ENCODE measurements around the gene HERC3. TPM values are rescaled to one million over a fixed set of nuclear protein-coding genes. Genes with fewer than 3 reads are reported as not detected.

The HERC3 gene
- total RNA-seq, 4 donors from 2014 or later, result 37.4 to 75.4 (median 47.8) TPM

DNA sequence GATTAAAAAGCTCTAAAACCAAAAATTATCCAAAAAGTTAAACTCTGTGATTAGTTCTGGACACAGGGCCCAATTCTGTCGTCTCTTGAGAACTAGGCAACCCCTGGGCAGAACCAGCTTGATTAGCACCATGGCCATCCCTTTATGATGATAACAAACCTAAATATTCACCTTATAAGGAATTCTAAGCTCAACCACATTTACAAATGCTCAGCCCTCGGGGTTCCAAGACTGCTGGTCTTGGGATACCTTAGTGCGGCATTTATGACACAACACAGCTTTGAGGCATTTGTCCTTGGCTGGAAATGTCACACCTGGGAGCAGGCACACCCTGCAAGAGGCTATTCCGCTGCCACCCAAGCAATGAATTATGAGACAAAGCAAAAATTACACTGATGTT is 132.9 kb downstream of the HERC3 start:
- no peak for TF ChIP-seq POLR2A (IDR thresholded peaks at IDR 0.05)
- TF ChIP-seq, protein P1, sequence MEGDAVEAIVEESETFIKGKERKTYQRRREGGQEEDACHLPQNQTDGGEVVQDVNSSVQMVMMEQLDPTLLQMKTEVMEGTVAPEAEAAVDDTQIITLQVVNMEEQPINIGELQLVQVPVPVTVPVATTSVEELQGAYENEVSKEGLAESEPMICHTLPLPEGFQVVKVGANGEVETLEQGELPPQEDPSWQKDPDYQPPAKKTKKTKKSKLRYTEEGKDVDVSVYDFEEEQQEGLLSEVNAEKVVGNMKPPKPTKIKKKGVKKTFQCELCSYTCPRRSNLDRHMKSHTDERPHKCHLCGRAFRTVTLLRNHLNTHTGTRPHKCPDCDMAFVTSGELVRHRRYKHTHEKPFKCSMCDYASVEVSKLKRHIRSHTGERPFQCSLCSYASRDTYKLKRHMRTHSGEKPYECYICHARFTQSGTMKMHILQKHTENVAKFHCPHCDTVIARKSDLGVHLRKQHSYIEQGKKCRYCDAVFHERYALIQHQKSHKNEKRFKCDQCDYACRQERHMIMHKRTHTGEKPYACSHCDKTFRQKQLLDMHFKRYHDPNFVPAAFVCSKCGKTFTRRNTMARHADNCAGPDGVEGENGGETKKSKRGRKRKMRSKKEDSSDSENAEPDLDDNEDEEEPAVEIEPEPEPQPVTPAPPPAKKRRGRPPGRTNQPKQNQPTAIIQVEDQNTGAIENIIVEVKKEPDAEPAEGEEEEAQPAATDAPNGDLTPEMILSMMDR (IDR thresholded peaks at IDR 0.05), result no peak
- H3K9me3 ChIP-seq, result no peaks in the 10 kb centered on the region
- H3K27me3 ChIP-seq, result no peaks in the 10 kb centered on the region
- 92 to 96% methylated on average over 4 of the region's 4 CpGs for WGBS, 2 donors
- H3K4me3 ChIP-seq (replicated peaks in 1 of 3), result no peak overlapping the region
- intact Hi-C loops (cut with DNase I), result no loop called here
- DNase-seq, result no peak
- H3K27ac ChIP-seq, result no peak overlapping the region
- peaks cover 7 to 13% of the 10 kb centered on the region in 2 donors for H3K4me1 ChIP-seq
- H3K36me3 ChIP-seq, result peaks cover 30 to 41% of the 10 kb centered on the region in 2 donors

DNA sequence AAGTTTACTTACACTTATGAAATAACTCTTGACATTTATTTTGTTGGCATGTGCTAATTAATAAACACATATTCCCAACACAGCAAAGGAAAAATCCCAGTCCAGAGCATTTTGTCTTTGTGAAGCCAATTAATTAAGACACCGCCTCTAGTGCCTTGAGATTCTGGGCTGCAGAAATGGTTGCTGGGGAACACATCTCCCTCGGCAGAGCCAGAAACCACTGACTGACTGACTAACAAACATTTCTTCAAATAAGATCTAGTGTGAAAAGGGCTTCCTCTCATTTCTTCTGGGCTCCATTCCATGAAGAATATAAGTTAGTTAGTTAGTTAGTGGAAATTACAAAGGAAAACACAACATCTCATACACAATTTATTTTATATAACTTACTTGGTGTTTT is 133.7 kb downstream of the HERC3 start:
- 77 to 86% methylated on average over 2 of the region's 2 CpGs for WGBS, 2 donors
- Histone ChIP-seq H3K4me1 (peaks cover 7 to 13% of the 10 kb centered on the region in 2 donors), H3K4me3 (replicated peaks in 1 of 3) (no peak overlapping the region), H3K27ac (no peak overlapping the region), H3K36me3 (peaks cover 38 to 50% of the 10 kb centered on the region in 2 donors), H3K9me3 (no peaks in the 10 kb centered on the region), H3K27me3 (no peaks in the 10 kb centered on the region)
- intact Hi-C loops (cut with DNase I), result no loop called here
- DNase-seq, result no peak
- TF ChIP-seq, protein P1 (IDR thresholded peaks at IDR 0.05), result no peak
- no peak for TF ChIP-seq POLR2A (IDR thresholded peaks at IDR 0.05)

- H3K4me1 ChIP-seq, result peaks cover 7 to 17% of the 10 kb centered on the region in 2 donors
- H3K27me3 ChIP-seq, result no peaks in the 10 kb centered on the region
- no peak overlapping the region for H3K27ac ChIP-seq
- 83 to 88% methylated on average over 6 of the region's 6 CpGs for WGBS, 2 donors
- H3K9me3 ChIP-seq, result no peaks in the 10 kb centered on the region
- DNase-seq, result no peak
- no peak overlapping the region for H3K4me3 ChIP-seq (replicated peaks in 1 of 3)
- H3K36me3 ChIP-seq, result peaks cover 49 to 51% of the 10 kb centered on the region in 2 donors
- TF ChIP-seq POLR2A (IDR thresholded peaks at IDR 0.05), result no peak
- TF ChIP-seq, protein P1 (IDR thresholded peaks at IDR 0.05), result no peak
- intact Hi-C loops (cut with DNase I), result no loop called here
These were observed 135.9 kb downstream of the HERC3 start for GRCh38 chr4:88728146-88728545.

DNA sequence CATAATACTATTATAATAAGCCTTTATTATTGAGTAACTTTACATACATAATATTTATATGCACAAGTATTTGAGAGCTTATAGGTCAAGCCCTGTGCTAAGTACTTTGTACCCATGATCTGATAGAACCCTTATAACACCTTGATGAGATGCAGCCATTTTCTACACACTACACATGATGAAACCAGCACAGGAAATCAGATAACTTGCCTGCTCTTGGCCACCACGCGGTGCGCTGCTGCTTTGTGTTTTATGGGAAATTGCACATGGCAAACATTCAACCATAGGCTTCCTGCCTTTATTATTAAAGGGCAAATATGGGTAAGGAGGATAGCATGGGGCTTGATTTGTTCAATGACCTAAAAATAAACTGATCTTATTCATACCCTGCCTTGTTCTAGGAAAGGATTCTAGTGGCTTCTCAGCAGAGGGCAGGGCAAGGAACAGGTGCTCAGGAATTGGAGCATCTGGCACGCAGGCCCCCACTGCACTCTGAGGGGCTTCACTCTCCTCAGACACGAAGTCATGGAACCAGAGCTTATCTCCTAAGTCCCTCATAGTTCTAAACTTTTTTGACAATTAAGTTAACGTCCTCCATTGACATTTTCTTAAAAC is 137.0 kb downstream of the HERC3 start:
- WGBS, 2 donors, result 87 to 93% methylated on average over 6 of the region's 6 CpGs

GRCh38 chr4:88730811-88731210 is 138.5 kb downstream of the HERC3 start:
- Histone ChIP-seq H3K27me3 (no peaks in the 10 kb centered on the region), H3K4me3 (replicated peaks in 1 of 3) (no peak overlapping the region), H3K9me3 (no peaks in the 10 kb centered on the region), H3K27ac (no peak overlapping the region), H3K4me1 (peaks cover 19 to 28% of the 10 kb centered on the region in 2 donors), H3K36me3 (peaks cover 45 to 49% of the 10 kb centered on the region in 2 donors)
- 96% methylated on average over 5 of the region's 5 CpGs for WGBS, 2 donors
- TF ChIP-seq, protein P1 (IDR thresholded peaks at IDR 0.05), result no peak
- TF ChIP-seq POLR2A (IDR thresholded peaks at IDR 0.05), result no peak
- no peak for DNase-seq
- intact Hi-C loops (cut with DNase I), result no loop called here

More for the DNA sequence above, 137.0 kb downstream of the HERC3 start:
- intact Hi-C loops (cut with DNase I), result no loop called here
- Histone ChIP-seq H3K36me3 (peaks cover 48 to 49% of the 10 kb centered on the region in 2 donors), H3K27me3 (no peaks in the 10 kb centered on the region), H3K4me3 (replicated peaks in 1 of 3) (no peak overlapping the region), H3K9me3 (no peaks in the 10 kb centered on the region), H3K4me1 (peaks cover 10 to 26% of the 10 kb centered on the region in 2 donors), H3K27ac (no peak overlapping the region)
- no peak for DNase-seq
- TF ChIP-seq, protein P1 (IDR thresholded peaks at IDR 0.05), result no peak
- TF ChIP-seq POLR2A (IDR thresholded peaks at IDR 0.05), result no peak

All from thyroid gland (tissue), 4 donors.